ENCODE results near the gene ZNF385A. TPM values are rescaled to one million over a fixed set of nuclear protein-coding genes. Genes with fewer than 3 reads are reported as not detected.

The ZNF385A gene
- total RNA-seq, 1 donor from 2014 or later, result 28.3 TPM

- Histone ChIP-seq H3K27me3 (ENCODE audit: low read depth) (no peaks in the 10 kb centered on the region), H3K9me3 (no peaks in the 10 kb centered on the region), H3K36me3 (no peaks in the 10 kb centered on the region), H3K4me3 (peak overlapping the region; percentile 80), H3K27ac (peak overlapping the region; percentile 87), H3K4me1 (peaks cover 54% of the 10 kb centered on the region)
- DNase-seq (no peak), ATAC-seq (peak; percentile 20 to 37)
- TF ChIP-seq, protein P1, sequence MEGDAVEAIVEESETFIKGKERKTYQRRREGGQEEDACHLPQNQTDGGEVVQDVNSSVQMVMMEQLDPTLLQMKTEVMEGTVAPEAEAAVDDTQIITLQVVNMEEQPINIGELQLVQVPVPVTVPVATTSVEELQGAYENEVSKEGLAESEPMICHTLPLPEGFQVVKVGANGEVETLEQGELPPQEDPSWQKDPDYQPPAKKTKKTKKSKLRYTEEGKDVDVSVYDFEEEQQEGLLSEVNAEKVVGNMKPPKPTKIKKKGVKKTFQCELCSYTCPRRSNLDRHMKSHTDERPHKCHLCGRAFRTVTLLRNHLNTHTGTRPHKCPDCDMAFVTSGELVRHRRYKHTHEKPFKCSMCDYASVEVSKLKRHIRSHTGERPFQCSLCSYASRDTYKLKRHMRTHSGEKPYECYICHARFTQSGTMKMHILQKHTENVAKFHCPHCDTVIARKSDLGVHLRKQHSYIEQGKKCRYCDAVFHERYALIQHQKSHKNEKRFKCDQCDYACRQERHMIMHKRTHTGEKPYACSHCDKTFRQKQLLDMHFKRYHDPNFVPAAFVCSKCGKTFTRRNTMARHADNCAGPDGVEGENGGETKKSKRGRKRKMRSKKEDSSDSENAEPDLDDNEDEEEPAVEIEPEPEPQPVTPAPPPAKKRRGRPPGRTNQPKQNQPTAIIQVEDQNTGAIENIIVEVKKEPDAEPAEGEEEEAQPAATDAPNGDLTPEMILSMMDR (IDR thresholded peaks at IDR 0.05), result no peak
- intact Hi-C loops (cut with DNase I), result no loop called here
Observed at GRCh38 chr12:54418441-54419087, 34.0 kb upstream of the ZNF385A start.

- DNase-seq (no peak), ATAC-seq (peak; percentile 2 to 27)
- no peaks in the 10 kb centered on the region for H3K27me3 ChIP-seq (ENCODE audit: low read depth)
- peaks cover 60% of the 10 kb centered on the region for H3K4me1 ChIP-seq
- peak overlapping the region; percentile 87 for H3K27ac ChIP-seq
- intact Hi-C loops (cut with DNase I), result no loop called here
- no peaks in the 10 kb centered on the region for H3K9me3 ChIP-seq
- TF ChIP-seq, protein P1 (IDR thresholded peaks at IDR 0.05), result no peak
- peak overlapping the region; percentile 80 for H3K4me3 ChIP-seq
- H3K36me3 ChIP-seq, result no peaks in the 10 kb centered on the region
Observed at GRCh38 chr12:54417712-54418440, 33.3 kb upstream of the ZNF385A start.

DNA sequence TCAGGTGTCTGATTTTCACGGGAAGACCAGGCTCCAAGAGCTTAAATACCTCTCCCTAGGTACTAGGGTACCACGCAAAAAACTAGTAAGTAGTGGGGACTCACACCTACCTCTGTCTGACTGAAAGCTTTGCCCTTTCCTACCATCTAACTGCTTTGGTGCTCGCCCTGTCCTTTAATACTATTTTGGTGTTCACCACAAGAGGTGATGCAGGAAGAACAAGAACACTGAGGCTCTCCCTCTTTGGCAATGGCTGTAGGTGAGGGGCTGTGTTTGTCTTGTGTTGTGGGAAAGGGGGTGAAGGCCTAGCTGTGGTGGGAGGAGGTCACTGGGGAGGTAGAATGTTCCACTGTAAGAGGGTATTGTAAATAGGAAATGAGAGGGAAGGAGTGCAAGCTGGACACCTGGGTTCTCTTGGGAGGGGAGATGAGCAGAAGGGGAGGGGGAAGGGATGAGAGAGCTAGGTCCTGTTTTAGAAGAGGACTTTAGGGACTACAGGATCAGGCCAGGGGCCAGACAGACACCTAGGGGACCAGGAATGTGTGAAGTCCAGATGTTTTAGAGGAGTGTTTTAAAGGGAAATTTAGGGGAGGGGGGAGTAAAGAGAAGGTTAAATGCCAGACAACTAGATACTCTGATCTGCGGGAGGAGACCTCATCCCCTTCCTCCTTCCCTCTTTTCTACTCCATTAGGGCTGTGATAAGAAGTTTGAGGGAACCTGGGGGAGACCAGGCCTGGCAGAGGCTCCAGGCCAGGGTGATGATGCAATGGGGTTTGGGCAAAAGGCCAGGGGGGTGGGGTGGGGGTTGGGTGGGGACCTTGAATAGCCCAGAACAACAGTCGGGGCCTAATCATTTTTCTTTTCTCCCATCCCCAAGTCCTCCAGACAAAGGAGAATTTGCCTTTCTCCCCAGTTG lies 32.4 kb upstream of the ZNF385A start:
- intact Hi-C loops (cut with DNase I), result no loop called here
- peak overlapping the region; percentile 87 for H3K27ac ChIP-seq
- H3K4me3 ChIP-seq, result peak overlapping the region; percentile 80
- H3K27me3 ChIP-seq (ENCODE audit: low read depth), result no peaks in the 10 kb centered on the region
- peaks cover 2% of the 10 kb centered on the region for H3K36me3 ChIP-seq
- H3K4me1 ChIP-seq, result peaks cover 69% of the 10 kb centered on the region
- H3K9me3 ChIP-seq, result no peaks in the 10 kb centered on the region
- no peak for DNase-seq
- ATAC-seq, result no peak
- TF ChIP-seq, protein P1 (IDR thresholded peaks at IDR 0.05), result no peak

- Histone ChIP-seq H3K4me3 (peak overlapping the region; percentile 80), H3K27ac (peak overlapping the region; percentile 82), H3K36me3 (peaks cover 13% of the 10 kb centered on the region), H3K27me3 (ENCODE audit: low read depth) (no peaks in the 10 kb centered on the region), H3K4me1 (peaks cover 76% of the 10 kb centered on the region), H3K9me3 (no peaks in the 10 kb centered on the region)
- ATAC-seq, result no peak
- TF ChIP-seq, protein P1 (IDR thresholded peaks at IDR 0.05), result no peak
- no peak for DNase-seq
- intact Hi-C loops (cut with DNase I), result no loop called here
Observed at GRCh38 chr12:54415221-54415929, 30.8 kb upstream of the ZNF385A start.
